ENCODE results near the gene TANC1. TPM values are rescaled to one million over a fixed set of nuclear protein-coding genes. Genes with fewer than 3 reads are reported as not detected.

Gene TANC1
- total RNA-seq, 1 donor from 2014 or later = 61.9 TPM

GRCh38 chr2:158955842-158956365 is 12.5 kb upstream of the TANC1 start:
- no peaks in the 10 kb centered on the region for H3K36me3 ChIP-seq
- DNase-seq (ENCODE audit: extremely low spot score in 2 of 2) = no peak
- H3K27ac ChIP-seq = no peak overlapping the region
- peaks cover 16% of the 10 kb centered on the region for H3K4me1 ChIP-seq
- no peak overlapping the region for H3K4me3 ChIP-seq
- no peaks in the 10 kb centered on the region for H3K9me3 ChIP-seq
- no peak for TF ChIP-seq POLR2AphosphoS5 (IDR thresholded peaks at IDR 0.05; ENCODE audit: insufficient read depth in 1 of 2, low read depth in 1 of 2)
- no peak for TF ChIP-seq POLR2A (IDR thresholded peaks at IDR 0.05)
- no peak for TF ChIP-seq CTCF (IDR thresholded peaks at IDR 0.05)
- no peaks in the 10 kb centered on the region for H3K27me3 ChIP-seq
- intact Hi-C loops (cut with DNase I) = no loop called here

- TF ChIP-seq POLR2AphosphoS5 (IDR thresholded peaks at IDR 0.05; ENCODE audit: insufficient read depth in 1 of 2, low read depth in 1 of 2) = no peak
- no peak for TF ChIP-seq POLR2A (IDR thresholded peaks at IDR 0.05)
- no peak for TF ChIP-seq CTCF (IDR thresholded peaks at IDR 0.05)
- H3K4me1 ChIP-seq = peaks cover 14% of the 10 kb centered on the region
- no peaks in the 10 kb centered on the region for H3K9me3 ChIP-seq
- no peaks in the 10 kb centered on the region for H3K36me3 ChIP-seq
- intact Hi-C loops (cut with DNase I) = no loop called here
- H3K4me3 ChIP-seq = no peak overlapping the region
- H3K27me3 ChIP-seq = no peaks in the 10 kb centered on the region
- no peak overlapping the region for H3K27ac ChIP-seq
- no peak for DNase-seq (ENCODE audit: extremely low spot score in 2 of 2)
Observed at GRCh38 chr2:158958365-158958764, 10.1 kb upstream of the TANC1 start.

- Histone ChIP-seq H3K36me3 (no peaks in the 10 kb centered on the region), H3K27ac (no peak overlapping the region), H3K4me1 (no peaks in the 10 kb centered on the region), H3K27me3 (no peaks in the 10 kb centered on the region), H3K4me3 (no peak overlapping the region), H3K9me3 (no peaks in the 10 kb centered on the region)
- intact Hi-C loops (cut with DNase I) = no loop called here
- no peak for TF ChIP-seq POLR2AphosphoS5 (IDR thresholded peaks at IDR 0.05; ENCODE audit: insufficient read depth in 1 of 2, low read depth in 1 of 2)
- TF ChIP-seq POLR2A (IDR thresholded peaks at IDR 0.05) = no peak
- no peak for TF ChIP-seq CTCF (IDR thresholded peaks at IDR 0.05)
- no peak for DNase-seq (ENCODE audit: extremely low spot score in 2 of 2)
Observed at GRCh38 chr2:158960193-158960592, 8.2 kb upstream of the TANC1 start.

GRCh38 chr2:158962074-158962473 is 6.4 kb upstream of the TANC1 start:
- Histone ChIP-seq H3K9me3 (no peaks in the 10 kb centered on the region), H3K4me3 (no peak overlapping the region), H3K36me3 (no peaks in the 10 kb centered on the region), H3K27me3 (no peaks in the 10 kb centered on the region), H3K4me1 (peaks cover under 1% of the 10 kb centered on the region), H3K27ac (no peak overlapping the region)
- intact Hi-C loops (cut with DNase I) = no loop called here
- TF ChIP-seq CTCF (IDR thresholded peaks at IDR 0.05) (no peak), POLR2AphosphoS5 (IDR thresholded peaks at IDR 0.05; ENCODE audit: insufficient read depth in 1 of 2, low read depth in 1 of 2) (no peak), POLR2A (IDR thresholded peaks at IDR 0.05) (no peak)
- DNase-seq (ENCODE audit: extremely low spot score in 2 of 2) = no peak

- DNase-seq (ENCODE audit: extremely low spot score in 2 of 2) = no peak
- Histone ChIP-seq H3K36me3 (no peaks in the 10 kb centered on the region), H3K4me1 (peaks cover 10% of the 10 kb centered on the region), H3K4me3 (no peak overlapping the region), H3K27me3 (no peaks in the 10 kb centered on the region), H3K27ac (no peak overlapping the region), H3K9me3 (no peaks in the 10 kb centered on the region)
- intact Hi-C loops (cut with DNase I) = no loop called here
- TF ChIP-seq POLR2A (IDR thresholded peaks at IDR 0.05) (no peak), POLR2AphosphoS5 (IDR thresholded peaks at IDR 0.05; ENCODE audit: insufficient read depth in 1 of 2, low read depth in 1 of 2) (no peak), CTCF (IDR thresholded peaks at IDR 0.05) (no peak)
Observed at GRCh38 chr2:158963071-158963470, 5.4 kb upstream of the TANC1 start.

Data from vagina (tissue), 2 donors.